Measurements from ENCODE around the gene SCRN2. TPM values are rescaled to one million over a fixed set of nuclear protein-coding genes. Genes with fewer than 3 reads are reported as not detected.

The SCRN2 gene
- total and polyA plus RNA-seq, 8 donors: 7.0 to 44.9 (median 28.8) TPM

DNA sequence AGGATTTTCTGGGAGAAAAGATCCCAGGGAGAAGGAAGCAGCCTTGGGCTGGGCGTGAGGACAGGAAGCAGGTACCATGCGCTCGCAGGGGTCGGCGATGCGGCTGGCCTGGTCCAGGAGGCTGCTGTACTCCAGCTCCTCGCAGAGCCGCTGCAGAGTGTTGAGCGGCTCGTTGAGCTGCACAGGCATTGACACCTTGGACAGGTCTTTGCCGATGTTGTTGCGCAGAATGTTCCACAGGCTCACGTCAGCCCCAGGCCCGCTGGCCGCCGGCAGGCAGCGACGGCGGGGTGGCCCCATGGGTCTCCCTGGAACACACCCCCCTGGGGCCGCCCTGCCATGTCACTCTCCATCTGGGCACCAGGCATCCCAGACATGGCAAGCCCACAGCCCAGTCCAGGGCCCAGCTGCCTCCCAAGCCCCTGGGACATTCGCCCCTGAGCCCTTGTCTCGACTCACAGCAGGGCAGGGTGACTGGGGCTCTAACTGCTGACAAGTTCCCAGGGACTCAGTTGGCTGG is 27.5 kb downstream of the SCRN2 start:
- WGBS, 5 donors: 88 to 97% (median 94%) methylated on average over 19 to 22 of the region's 22 CpGs
- peaks cover 71 to 100% (median 94%) of the 10 kb centered on the region in 4 donors for H3K36me3 ChIP-seq

DNA sequence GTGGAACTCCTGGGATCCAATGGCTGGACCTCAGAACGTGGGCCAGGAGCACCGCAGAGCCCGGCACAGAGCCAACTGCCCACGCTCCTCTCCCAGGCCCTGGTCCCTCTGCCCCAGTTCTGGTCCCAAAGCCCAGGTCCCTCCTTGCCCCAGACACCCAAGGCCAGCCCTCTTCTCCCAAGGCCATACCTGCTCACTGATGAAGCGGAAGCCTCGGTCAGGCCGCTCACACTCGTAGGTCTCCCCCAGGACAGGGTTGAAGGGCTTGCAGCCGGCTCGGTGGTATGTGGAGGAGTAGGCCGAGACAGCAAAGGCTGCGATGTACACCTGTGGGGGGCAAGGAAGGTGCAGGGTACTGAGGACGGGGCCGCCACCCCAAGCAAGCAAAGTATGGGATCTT is 28.0 kb downstream of the SCRN2 start:
- peaks cover 71 to 100% (median 94%) of the 10 kb centered on the region in 4 donors for H3K36me3 ChIP-seq
- peak overlapping the region in 2 of 5 donors; percentile 0 to 85 for H3K27ac ChIP-seq
- no peaks in the 10 kb centered on the region for H3K27me3 ChIP-seq
- intact Hi-C loops (cut with DNase I; ENCODE audit: low total_unique reads): no loop called here
- peak in 1 of 2 donors; percentile 2 for DNase-seq
- 91 to 95% (median 94%) methylated on average over 11 to 14 of the region's 14 CpGs for WGBS, 5 donors
- no peak overlapping the region for H3K4me3 ChIP-seq
- TF ChIP-seq POLR2AphosphoS5 (IDR thresholded peaks at IDR 0.05): no peak
- TF ChIP-seq POLR2A (IDR thresholded peaks at IDR 0.05): no peak
- no peak for TF ChIP-seq EP300 (IDR thresholded peaks at IDR 0.05)
- TF ChIP-seq, protein P1, sequence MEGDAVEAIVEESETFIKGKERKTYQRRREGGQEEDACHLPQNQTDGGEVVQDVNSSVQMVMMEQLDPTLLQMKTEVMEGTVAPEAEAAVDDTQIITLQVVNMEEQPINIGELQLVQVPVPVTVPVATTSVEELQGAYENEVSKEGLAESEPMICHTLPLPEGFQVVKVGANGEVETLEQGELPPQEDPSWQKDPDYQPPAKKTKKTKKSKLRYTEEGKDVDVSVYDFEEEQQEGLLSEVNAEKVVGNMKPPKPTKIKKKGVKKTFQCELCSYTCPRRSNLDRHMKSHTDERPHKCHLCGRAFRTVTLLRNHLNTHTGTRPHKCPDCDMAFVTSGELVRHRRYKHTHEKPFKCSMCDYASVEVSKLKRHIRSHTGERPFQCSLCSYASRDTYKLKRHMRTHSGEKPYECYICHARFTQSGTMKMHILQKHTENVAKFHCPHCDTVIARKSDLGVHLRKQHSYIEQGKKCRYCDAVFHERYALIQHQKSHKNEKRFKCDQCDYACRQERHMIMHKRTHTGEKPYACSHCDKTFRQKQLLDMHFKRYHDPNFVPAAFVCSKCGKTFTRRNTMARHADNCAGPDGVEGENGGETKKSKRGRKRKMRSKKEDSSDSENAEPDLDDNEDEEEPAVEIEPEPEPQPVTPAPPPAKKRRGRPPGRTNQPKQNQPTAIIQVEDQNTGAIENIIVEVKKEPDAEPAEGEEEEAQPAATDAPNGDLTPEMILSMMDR (IDR thresholded peaks at IDR 0.05): no peak
- peaks cover 32 to 61% (median 45%) of the 10 kb centered on the region in 4 donors for H3K4me1 ChIP-seq
- H3K9me3 ChIP-seq: no peaks in the 10 kb centered on the region

More for the DNA sequence above, 27.5 kb downstream of the SCRN2 start:
- Histone ChIP-seq H3K4me3 (no peak overlapping the region), H3K27me3 (no peaks in the 10 kb centered on the region), H3K27ac (peak overlapping the region in 1 of 5 donors; percentile 14), H3K4me1 (peaks cover 32 to 61% (median 42%) of the 10 kb centered on the region in 4 donors), H3K9me3 (no peaks in the 10 kb centered on the region)
- intact Hi-C loops (cut with DNase I; ENCODE audit: low total_unique reads): no loop called here
- peak in 1 of 2 donors; percentile 1 for DNase-seq
- TF ChIP-seq POLR2A (IDR thresholded peaks at IDR 0.05) (no peak), EP300 (IDR thresholded peaks at IDR 0.05) (no peak), POLR2AphosphoS5 (IDR thresholded peaks at IDR 0.05) (no peak)
- TF ChIP-seq, protein P1 (IDR thresholded peaks at IDR 0.05): no peak

DNA sequence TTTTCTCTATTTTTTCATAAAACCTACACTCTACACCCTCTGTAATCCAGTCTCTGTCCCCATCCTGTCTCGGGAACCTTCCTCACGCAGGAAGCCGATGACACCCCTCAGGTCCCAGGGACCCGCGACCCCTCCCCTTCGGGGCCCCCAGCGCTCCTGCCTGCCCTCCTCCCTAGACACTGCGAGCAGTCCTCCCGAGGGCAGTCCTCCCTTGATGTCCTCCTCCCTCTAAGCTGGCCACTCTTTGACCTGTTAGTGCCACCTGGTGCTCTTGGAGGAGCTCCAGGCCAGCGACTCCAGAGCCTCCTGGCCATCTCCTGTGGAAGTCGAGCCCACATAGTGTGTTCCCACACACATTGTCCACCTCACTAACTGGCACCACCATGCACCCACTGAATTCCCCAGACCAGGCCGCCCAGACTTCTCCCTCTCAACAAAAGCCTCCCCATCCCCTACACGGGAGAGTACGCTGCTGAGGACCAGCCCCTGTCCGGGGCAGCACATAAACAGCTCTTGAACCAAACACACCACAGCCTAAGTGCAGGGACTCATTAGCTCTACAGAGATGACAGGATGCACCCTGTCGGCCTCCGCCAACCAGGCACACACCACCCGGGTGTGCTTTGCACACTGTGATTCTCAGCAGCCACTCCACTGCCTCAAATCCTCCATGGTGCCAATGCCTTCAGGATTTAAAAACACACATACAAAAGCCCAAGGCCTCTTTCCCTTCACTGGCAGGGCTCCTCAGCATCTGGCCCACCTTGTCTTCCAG is 28.7 kb downstream of the SCRN2 start:
- H3K4me3 ChIP-seq: no peak overlapping the region
- H3K4me1 ChIP-seq: peaks cover 32 to 61% (median 45%) of the 10 kb centered on the region in 4 donors
- TF ChIP-seq, protein P1 (IDR thresholded peaks at IDR 0.05): no peak
- no peak for TF ChIP-seq POLR2A (IDR thresholded peaks at IDR 0.05)
- TF ChIP-seq EP300 (IDR thresholded peaks at IDR 0.05): no peak
- no peak for TF ChIP-seq POLR2AphosphoS5 (IDR thresholded peaks at IDR 0.05)
- peak in 1 of 2 donors; percentile 2 for DNase-seq
- 72 to 78% (median 76%) methylated on average over 17 to 18 of the region's 18 CpGs for whole genome bisulfite sequencing, 5 donors
- no peaks in the 10 kb centered on the region for H3K9me3 ChIP-seq
- peak overlapping the region in 3 of 5 donors; percentile 0 to 85 (median 79) for H3K27ac ChIP-seq
- peaks cover 71 to 100% (median 94%) of the 10 kb centered on the region in 4 donors for H3K36me3 ChIP-seq
- intact Hi-C loops (cut with DNase I; ENCODE audit: low total_unique reads): no loop called here
- H3K27me3 ChIP-seq: no peaks in the 10 kb centered on the region

DNA sequence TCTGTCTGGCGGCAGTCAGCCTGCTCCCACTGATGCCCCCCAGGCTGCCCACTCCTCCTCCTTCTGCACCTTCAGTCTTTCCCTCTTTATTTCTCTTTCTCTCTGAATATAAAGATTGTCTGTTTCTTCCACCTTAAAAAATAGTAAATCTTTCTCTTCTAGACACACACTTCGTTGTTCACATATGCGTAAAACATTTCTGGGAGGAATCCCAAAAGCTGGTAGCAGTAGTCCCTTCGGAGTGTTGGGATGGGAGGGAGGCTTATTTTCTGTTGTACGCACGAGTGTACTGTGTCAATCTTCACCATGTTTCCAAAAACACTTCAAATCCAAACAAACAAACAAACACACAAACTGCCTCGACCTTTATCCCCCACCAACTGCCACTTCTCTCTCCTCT is 29.4 kb downstream of the SCRN2 start:
- no peaks in the 10 kb centered on the region for H3K27me3 ChIP-seq
- peak in 1 of 2 donors; percentile 0 for DNase-seq
- TF ChIP-seq POLR2AphosphoS5 (IDR thresholded peaks at IDR 0.05): no peak
- no peak for TF ChIP-seq EP300 (IDR thresholded peaks at IDR 0.05)
- TF ChIP-seq POLR2A (IDR thresholded peaks at IDR 0.05): no peak
- TF ChIP-seq, protein P1 (IDR thresholded peaks at IDR 0.05): no peak
- H3K27ac ChIP-seq: peak overlapping the region; percentile 77 to 85 (median 79)
- H3K4me1 ChIP-seq: peaks cover 32 to 61% (median 45%) of the 10 kb centered on the region in 4 donors
- no peaks in the 10 kb centered on the region for H3K9me3 ChIP-seq
- intact Hi-C loops (cut with DNase I; ENCODE audit: low total_unique reads): no loop called here
- peaks cover 71 to 100% (median 94%) of the 10 kb centered on the region in 4 donors for H3K36me3 ChIP-seq
- 42 to 75% (median 61%) methylated on average over 7 of the region's 7 CpGs for WGBS, 5 donors
- H3K4me3 ChIP-seq: no peak overlapping the region
